Muscle of leg (tissue), 9 donors: ENCODE measurements around the gene RPS13. TPM values are rescaled to one million over a fixed set of nuclear protein-coding genes. Genes with fewer than 3 reads are reported as not detected.

Experiments
- polyA plus RNA-seq, 8 donors: library from polyadenylated mRNA; unstranded; fragments of 120-200 nt; gene quantifications; one replicate each; pipeline versions ENCODE4 v1.2.1 to v1.2.3, GENCODE V29; 2013; ENCODE audit warnings: inconsistent platforms in 1 of 8, low replicate concordance in 1 of 8; ENCODE audit not compliant: insufficient read length in 8 of 8, insufficient read depth in 1 of 8
- total RNA-seq: library from RNA; stranded (reverse); fragments of 120-200 nt; gene quantifications from one replicate; pipeline ENCODE4 v1.2.4, GENCODE V29; 2013

RPS13 gene
- total and polyA plus RNA-seq, 9 donors, result 1,791 to 2,263 (median 1,948) TPM

Other genes starting within 250 kb of the RPS13 start
- gene PLEKHA7, start 63.3 kb downstream of the RPS13 start, total RNA-seq, result 2.6 TPM
- 1 to 10 TPM; 3.9 to 7.8 (median 4.2) TPM for gene PLEKHA7, start 63.3 kb downstream of the RPS13 start, polyA plus RNA-seq
- 33.9 TPM for gene PIK3C2A, start 130.3 kb upstream of the RPS13 start, total RNA-seq
- 10 to 100 TPM; 11.7 to 28.3 (median 18.6) TPM for gene PIK3C2A, start 130.3 kb upstream of the RPS13 start, polyA plus RNA-seq
- 62.6 TPM for gene NUCB2, start 199.1 kb upstream of the RPS13 start, total RNA-seq
- 10 to 100 TPM; 37.9 to 74.1 (median 44.4) TPM for gene NUCB2, start 199.1 kb upstream of the RPS13 start, polyA plus RNA-seq